H1 (cell line): ENCODE measurements around the gene NTN5. TPM values are rescaled to one million over a fixed set of nuclear protein-coding genes. Genes with fewer than 3 reads are reported as not detected.

Experiments
- CTCF ChIA-PET: fragments of 300-600 bp; sonication (Branson Sonifier 250); formaldehyde crosslinking; loops from one replicate; lab custom pipeline; 2021; ENCODE audit not compliant: partially characterized antibody; lab: Charles Lee
- POLR2A ChIA-PET: fragments of 300-600 bp; sonication (Branson Sonifier 250); formaldehyde crosslinking; loops from one replicate; lab custom pipeline; 2021; ENCODE audit warnings: inconsistent platforms; ENCODE audit not compliant: partially characterized antibody; lab: Charles Lee
- DNase-seq, 2 experiments: peaks; one replicate each; pipeline versions ENCODE4 v3.0.0 to v3.0.0-alpha.2; 2010 to 2022; ENCODE audit warnings: low spot score in 2 of 2, low read depth in 1 of 2, mixed read lengths in 1 of 2
- FAIRE-seq: peaks from 2 replicates; lab custom pipeline; 2011; peaks lifted over from hg19 to GRCh38; lab: Jason Lieb, UNC
- H2AFZ ChIP-seq: 2 replicates; pipeline ENCODE4 v1.8.1; 2012; ENCODE audit warnings: low read length, inconsistent platforms
- H2AK5ac ChIP-seq: 2 replicates; pipeline ENCODE4 v1.6.1; 2013; ENCODE audit warnings: low read depth, low read length
- H2BK120ac ChIP-seq: replicated peaks from 2 replicates; pipeline ENCODE3; 2013; ENCODE audit warnings: low read depth, low read length, inconsistent platforms
- H2BK12ac ChIP-seq: 2 replicates; pipeline ENCODE4 v1.6.1; 2013; ENCODE audit warnings: low read depth, low read length
- H2BK15ac ChIP-seq: 2 replicates; pipeline ENCODE4 v1.6.1; 2013; ENCODE audit warnings: low read length
- H2BK20ac ChIP-seq: 2 replicates; pipeline ENCODE4 v1.6.1; 2013; ENCODE audit warnings: low read length
- H2BK5ac ChIP-seq: 2 replicates; pipeline ENCODE4 v1.6.1; 2013; ENCODE audit warnings: low read depth, low read length
- H3K14ac ChIP-seq: 2 replicates; pipeline ENCODE4 v1.6.1; 2013; ENCODE audit warnings: inconsistent platforms; ENCODE audit not compliant: insufficient read length
- H3K18ac ChIP-seq: 2 replicates; pipeline ENCODE4 v1.6.1; 2013; ENCODE audit warnings: low read length; ENCODE audit errors: extremely low read depth
- H3K23ac ChIP-seq: 2 replicates; pipeline ENCODE4 v1.6.1; 2013; ENCODE audit warnings: inconsistent platforms; ENCODE audit not compliant: insufficient read length
- H3K23me2 ChIP-seq: 2 replicates; pipeline ENCODE4 v1.6.1; 2013; ENCODE audit warnings: low read depth, low read length
- H3K27ac ChIP-seq: 2 replicates; pipeline ENCODE4 v1.6.1; 2011; ENCODE audit warnings: low read depth, low read length, inconsistent platforms
- H3K27me3 ChIP-seq, 4 experiments: replicated peaks in 1 of 4; 1 replicate in 1 of 4; 2 replicates in 3 of 4; pipeline versions ENCODE4 v1.6.1 to v1.8.1; 2011 to 2013; ENCODE audit warnings: low read length in 3 of 4, mild to moderate bottlenecking in 3 of 4, inconsistent platforms in 2 of 4, mixed read lengths in 2 of 4, moderate library complexity in 1 of 4; ENCODE audit not compliant: control insufficient read depth in 3 of 4, insufficient read depth in 3 of 4; ENCODE audit errors: extremely low read depth in 1 of 4
- H3K36me3 ChIP-seq, 4 experiments: 2 replicates each; pipeline versions ENCODE4 v1.6.1 to v1.8.1; 2011 to 2013; ENCODE audit warnings: mild to moderate bottlenecking in 4 of 4, low read length in 3 of 4, moderate library complexity in 2 of 4, control low read depth in 1 of 4, inconsistent platforms in 1 of 4; ENCODE audit not compliant: insufficient read depth in 4 of 4, control insufficient read depth in 2 of 4
- H3K4ac ChIP-seq: replicated peaks from 2 replicates; pipeline ENCODE3; 2013; ENCODE audit warnings: low read length, low read depth, mixed read lengths, inconsistent platforms; ENCODE audit not compliant: insufficient read length
- H3K4me1 ChIP-seq, 4 experiments: replicated peaks in 1 of 4; 1 replicate in 1 of 4; 2 replicates in 3 of 4; pipeline versions ENCODE4 v1.6.1 to v1.8.1; 2011 to 2013; ENCODE audit warnings: low read length in 3 of 4, inconsistent platforms in 2 of 4, mixed read lengths in 1 of 4; ENCODE audit not compliant: insufficient read depth in 4 of 4, control insufficient read depth in 3 of 4
- H3K4me2 ChIP-seq, 2 experiments: 2 replicates each; pipeline versions ENCODE4 v1.6.1 to v1.8.1; 2011 to 2013; ENCODE audit warnings: low read depth in 2 of 2, low read length in 2 of 2, control low read depth in 1 of 2, inconsistent platforms in 1 of 2, mild to moderate bottlenecking in 1 of 2; ENCODE audit not compliant: insufficient read depth in 1 of 2
- H3K4me3 ChIP-seq, 4 experiments: fragments of 200-600, 300-600 bp in 1 of 4; sonication (generic), shearing (Covaris generic), sonication (Bioruptor Twin) in 1 of 4; 2 replicates each; pipeline versions ENCODE4 v1.5.1 to v1.8.1; 2011 to 2016; ENCODE audit warnings: low read length in 4 of 4, low read depth in 3 of 4, control low read depth in 2 of 4, inconsistent platforms in 2 of 4, mild to moderate bottlenecking in 2 of 4, mixed read lengths in 1 of 4, moderate library complexity in 1 of 4; ENCODE audit not compliant: insufficient read depth in 2 of 4; ENCODE audit errors: extremely low read depth in 1 of 4
- H3K56ac ChIP-seq: replicated peaks from 2 replicates; pipeline ENCODE3; 2013; ENCODE audit warnings: low read depth, mild to moderate bottlenecking, mixed read lengths, low read length, inconsistent platforms; ENCODE audit not compliant: insufficient read length
- H3K79me1 ChIP-seq: 2 replicates; pipeline ENCODE4 v1.6.1; 2013; ENCODE audit warnings: low read depth, low read length, control low read depth
- H3K79me2 ChIP-seq, 2 experiments: 2 replicates each; pipeline versions ENCODE4 v1.6.1 to v1.8.1; 2012 to 2013; ENCODE audit warnings: low read length in 2 of 2, mild to moderate bottlenecking in 2 of 2, inconsistent platforms in 1 of 2; ENCODE audit not compliant: insufficient read depth in 2 of 2, control insufficient read depth in 1 of 2
- H3K9ac ChIP-seq, 4 experiments: replicated peaks in 1 of 4; 1 replicate in 1 of 4; 2 replicates in 3 of 4; pipeline versions ENCODE4 v1.6.1 to v1.8.1; 2011 to 2013; ENCODE audit warnings: low read depth in 3 of 4, low read length in 3 of 4, control low read depth in 2 of 4, mild to moderate bottlenecking in 2 of 4, moderate library complexity in 2 of 4, inconsistent platforms in 1 of 4; ENCODE audit errors: extremely low read depth in 1 of 4
- H3K9me3 ChIP-seq, 2 experiments: 2 replicates each; pipeline versions ENCODE4 v1.6.1 to v1.8.1; 2012 to 2013; ENCODE audit warnings: mild to moderate bottlenecking in 2 of 2, moderate library complexity in 2 of 2, control low read depth in 1 of 2, inconsistent platforms in 1 of 2, low read depth in 1 of 2, low read length in 1 of 2, mixed read lengths in 1 of 2; ENCODE audit not compliant: insufficient read depth in 2 of 2
- H4K20me1 ChIP-seq, 2 experiments: replicated peaks in 1 of 2; 2 replicates each; pipeline versions ENCODE3 to v1.8.1; 2011 to 2013; ENCODE audit warnings: inconsistent platforms in 2 of 2, low read length in 2 of 2, mild to moderate bottlenecking in 1 of 2; ENCODE audit not compliant: insufficient read depth in 2 of 2, control insufficient read depth in 1 of 2
- H4K5ac ChIP-seq: 2 replicates; pipeline ENCODE4 v1.6.1; 2013; ENCODE audit warnings: low read length, low read depth, mixed read lengths, inconsistent platforms; ENCODE audit not compliant: insufficient read length
- H4K8ac ChIP-seq: 2 replicates; pipeline ENCODE4 v1.8.0; 2013; ENCODE audit warnings: mild to moderate bottlenecking, moderate library complexity, low read length, inconsistent platforms; ENCODE audit not compliant: insufficient read depth; ENCODE audit errors: extremely low read depth
- H4K91ac ChIP-seq: replicated peaks from 2 replicates; pipeline ENCODE3; 2013; ENCODE audit warnings: low read length, mixed read lengths, inconsistent platforms; ENCODE audit not compliant: insufficient read length
- ATF3 ChIP-seq: IDR thresholded peaks from 2 replicates; pipeline ENCODE4 v1.6.1; 2011; ENCODE audit warnings: low read depth, mild to moderate bottlenecking, low read length; ENCODE audit not compliant: insufficient read depth
- CBX8 ChIP-seq: fragments of 300-800, 300-1000 bp; sonication (generic); IDR thresholded peaks from 2 replicates; pipeline ENCODE4 v1.7.1; 2016; ENCODE audit warnings: low read depth, low read length, borderline replicate concordance
- EP300 ChIP-seq, 2 experiments: IDR thresholded peaks; 1 replicate in 1 of 2; 2 replicates in 1 of 2; pipeline ENCODE4 v1.6.1; 2011 to 2012; ENCODE audit warnings: low read depth in 2 of 2, low read length in 2 of 2, mild to moderate bottlenecking in 2 of 2, borderline replicate concordance in 1 of 2, inconsistent platforms in 1 of 2, moderate library complexity in 1 of 2
- JUND ChIP-seq: IDR thresholded peaks from 2 replicates; pipeline ENCODE4 v1.6.1; 2011; ENCODE audit warnings: mild to moderate bottlenecking, improper control_type of control experiment, low read length
- POU5F1 ChIP-seq: IDR thresholded peaks from 2 replicates; pipeline ENCODE4 v1.6.1; 2011; ENCODE audit warnings: low read depth, mild to moderate bottlenecking, low read length, moderate library complexity
- RAD21 ChIP-seq, 2 experiments: IDR thresholded peaks in 1 of 2; conservative IDR thresholded peaks in 1 of 2; 2 replicates each; pipeline ENCODE4 v1.6.1; 2011; ENCODE audit warnings: low read depth in 2 of 2, low read length in 2 of 2, improper control_type of control experiment in 1 of 2, inconsistent platforms in 1 of 2, mild to moderate bottlenecking in 1 of 2, moderate library complexity in 1 of 2
- RFX5 ChIP-seq: IDR thresholded peaks from 2 replicates; pipeline ENCODE4 v1.6.1; 2011; ENCODE audit warnings: low read depth, low read length, improper control_type of control experiment, borderline replicate concordance
- SIX5 ChIP-seq: IDR thresholded peaks from 2 replicates; pipeline ENCODE4 v1.6.1; 2011; ENCODE audit warnings: mild to moderate bottlenecking, low read depth, low read length
- SP1 ChIP-seq: IDR thresholded peaks from 2 replicates; pipeline ENCODE4 v1.6.1; 2011; ENCODE audit warnings: low read depth, low read length
- TAF1 ChIP-seq: IDR thresholded peaks from 2 replicates; pipeline ENCODE4 v1.6.1; 2011; ENCODE audit warnings: mild to moderate bottlenecking, low read depth, low read length
- WGBS, 2 experiments: shearing (Covaris generic) in 1 of 2; methylation state at CpG; one replicate each; pipeline versions ENCODE4 v1.1.6 to v1.1.7; 2013 to 2015; ENCODE audit warnings: low lambda C conversion rate in 2 of 2, mixed read lengths in 2 of 2, inconsistent platforms in 1 of 2, low coverage in 1 of 2, missing lambda C conversion rate in 1 of 2; ENCODE audit not compliant: insufficient replicate concordance in 2 of 2, insufficient coverage in 1 of 2, insufficient read length in 1 of 2; ENCODE audit errors: extremely low coverage in 1 of 2, missing lambda C conversion rate in 1 of 2; 5-methylcytosine and 5-hydroxymethylcytosine counted together
- polyA plus RNA-seq, 7 experiments: library from polyadenylated mRNA; depleted of rRNA in 3 of 7; stranded (reverse) in 5 of 7; unstranded in 2 of 7; fragments of >200 nt in 5 of 7; fragments of 200-250 nt in 2 of 7; gene quantifications; 1 replicate in 5 of 7; 2 replicates in 1 of 7; 4 replicates in 1 of 7; pipeline versions ENCODE4 v1.2.1 to v1.2.3, GENCODE V29; 2011 to 2013; ENCODE audit warnings: missing spikeins in 2 of 7, mixed read lengths in 2 of 7
- total RNA-seq: library from RNA; stranded (reverse); fragmentation: NEBNext Ultra II Directional; extraction: Animal tissue kit (Norgen Biotek cat#: 25700); gene quantifications from 2 replicates; pipeline ENCODE4 v1.2.1, GENCODE V29; 2021

NTN5 gene
- total and polyA plus RNA-seq, 2 of the 8 experiments (the other 6 are each of a cell fraction or from before 2014, with no cell fraction given) = 0.47 to 0.85 TPM

GRCh38 chr19:48644839-48645619, 27.8 kb downstream of the NTN5 start:
- Histone ChIP-seq H3K79me1 (no peaks in the 10 kb centered on the region), H4K5ac (peak overlapping the region; percentile 76), H2BK15ac (no peak overlapping the region), H3K9me3 (no peaks in the 10 kb centered on the region), H4K91ac (peak overlapping the region; percentile 94), H3K23ac (no peak overlapping the region), H3K14ac (no peak overlapping the region), H3K18ac (peak overlapping the region; percentile 95), H3K23me2 (peaks cover 11% of the 10 kb centered on the region), H4K20me1 (no peaks in the 10 kb centered on the region), H3K9ac (peak overlapping the region in 3 of 4 experiments; percentile 40 to 73 (median 43); a peak in 4 of 7 replicates), H2BK12ac (peak overlapping the region; percentile 84), H3K27ac (peak overlapping the region; percentile 78; the same call in 1 of the 2 replicates), H3K4me3 (peak overlapping the region; percentile 68 to 84 (median 82)), H3K27me3 (no peaks in the 10 kb centered on the region), H3K4ac (peak overlapping the region; percentile 3), H3K79me2 (peaks cover 0 to 11% of the 10 kb centered on the region in 2 experiments; a peak in 2 of 4 replicates), H2AFZ (no peak overlapping the region), H4K8ac (no peak overlapping the region; the same call in 1 of the 2 replicates), H2BK5ac (peak overlapping the region; percentile 99; the same call in 1 of the 2 replicates), H2AK5ac (no peak overlapping the region), H3K4me1 (peaks cover 0 to 9% (median 1%) of the 10 kb centered on the region in 4 experiments; a peak in 4 of 7 replicates), H3K4me2 (peak overlapping the region; percentile 89 to 98), H3K36me3 (no peaks in the 10 kb centered on the region), H2BK20ac (0 out of 2 replicates have a peak overlapping the region, but pooled peaks have one; percentile 48), H2BK120ac (peak overlapping the region; percentile 14), H3K56ac (peak overlapping the region; percentile 75)
- ChIA-PET CTCF (interaction anchor here (0.7 to 3.4 kb wide), 28 partner anchors 10 to 197 kb away, joined by 3 to 26 read pairs (median 4); partner anchors contain the start of genes BCAT2, FUT1 and FUT2), POLR2A (interaction anchor here (0.9 to 2.9 kb wide), 35 partner anchors 7 to 319 kb away, joined by 3 to 27 read pairs (median 5); partner anchors contain the start of genes FAM83E, FUT2, HSD17B14 and IZUMO1)
- 3% methylated on average over 23 of the region's 25 CpGs; no CpG with 5 or more reads in 1 of the 2 experiments for WGBS, 2 experiments
- no peak for FAIRE-seq
- DNase-seq = peak in 1 of 2 experiments; percentile 81
- no peak; the same call in 1 of the 2 replicates for TF ChIP-seq SP1
- no peak for TF ChIP-seq EP300 (IDR thresholded peaks at IDR 0.05; ENCODE audit: borderline replicate concordance in 1 of 2, low read depth in 2 of 2, low read length in 2 of 2)
- TF ChIP-seq CBX8 = no peak
- TF ChIP-seq ATF3 = peak; percentile 50; the same call in 1 of the 2 replicates
- no peak for TF ChIP-seq RAD21 (IDR thresholded peaks at IDR 0.05 in 1 of 2, conservative IDR thresholded peaks at IDR 0.05 in 1 of 2; ENCODE audit: low read depth in 2 of 2, low read length in 2 of 2)
- TF ChIP-seq POU5F1 = no peak
- no peak for TF ChIP-seq TAF1
- TF ChIP-seq SIX5 = peak; percentile 98
- TF ChIP-seq JUND = no peak
- no peak; the same call in 1 of the 2 replicates for TF ChIP-seq RFX5
